H1 (cell line): ENCODE data around the gene RABL6. TPM values are rescaled to one million over a fixed set of nuclear protein-coding genes. Genes with fewer than 3 reads are reported as not detected.

Source experiments
- CTCF ChIA-PET: fragments of 300-600 bp; sonication (Branson Sonifier 250); formaldehyde crosslinking; loops from one replicate; lab custom pipeline; 2021; ENCODE audit not compliant: partially characterized antibody; lab: Charles Lee
- POLR2A ChIA-PET: fragments of 300-600 bp; sonication (Branson Sonifier 250); formaldehyde crosslinking; loops from one replicate; lab custom pipeline; 2021; ENCODE audit warnings: inconsistent platforms; ENCODE audit not compliant: partially characterized antibody; lab: Charles Lee
- DNase-seq, 2 experiments: peaks; one replicate each; pipeline versions ENCODE4 v3.0.0 to v3.0.0-alpha.2; 2010 to 2022; ENCODE audit warnings: low spot score in 2 of 2, low read depth in 1 of 2, mixed read lengths in 1 of 2
- FAIRE-seq: peaks from 2 replicates; lab custom pipeline; 2011; peaks lifted over from hg19 to GRCh38; lab: Jason Lieb, UNC
- H2AFZ ChIP-seq: 2 replicates; pipeline ENCODE4 v1.8.1; 2012; ENCODE audit warnings: low read length, inconsistent platforms
- H2AK5ac ChIP-seq: 2 replicates; pipeline ENCODE4 v1.6.1; 2013; ENCODE audit warnings: low read depth, low read length
- H2BK120ac ChIP-seq: replicated peaks from 2 replicates; pipeline ENCODE3; 2013; ENCODE audit warnings: low read depth, low read length, inconsistent platforms
- H2BK12ac ChIP-seq: 2 replicates; pipeline ENCODE4 v1.6.1; 2013; ENCODE audit warnings: low read depth, low read length
- H2BK15ac ChIP-seq: 2 replicates; pipeline ENCODE4 v1.6.1; 2013; ENCODE audit warnings: low read length
- H2BK20ac ChIP-seq: 2 replicates; pipeline ENCODE4 v1.6.1; 2013; ENCODE audit warnings: low read length
- H2BK5ac ChIP-seq: 2 replicates; pipeline ENCODE4 v1.6.1; 2013; ENCODE audit warnings: low read depth, low read length
- H3K14ac ChIP-seq: 2 replicates; pipeline ENCODE4 v1.6.1; 2013; ENCODE audit warnings: inconsistent platforms; ENCODE audit not compliant: insufficient read length
- H3K18ac ChIP-seq: 2 replicates; pipeline ENCODE4 v1.6.1; 2013; ENCODE audit warnings: low read length; ENCODE audit errors: extremely low read depth
- H3K23ac ChIP-seq: 2 replicates; pipeline ENCODE4 v1.6.1; 2013; ENCODE audit warnings: inconsistent platforms; ENCODE audit not compliant: insufficient read length
- H3K23me2 ChIP-seq: 2 replicates; pipeline ENCODE4 v1.6.1; 2013; ENCODE audit warnings: low read depth, low read length
- H3K27ac ChIP-seq: 2 replicates; pipeline ENCODE4 v1.6.1; 2011; ENCODE audit warnings: low read depth, low read length, inconsistent platforms
- H3K27me3 ChIP-seq, 4 experiments: replicated peaks in 1 of 4; 1 replicate in 1 of 4; 2 replicates in 3 of 4; pipeline versions ENCODE4 v1.6.1 to v1.8.1; 2011 to 2013; ENCODE audit warnings: low read length in 3 of 4, mild to moderate bottlenecking in 3 of 4, inconsistent platforms in 2 of 4, mixed read lengths in 2 of 4, moderate library complexity in 1 of 4; ENCODE audit not compliant: control insufficient read depth in 3 of 4, insufficient read depth in 3 of 4; ENCODE audit errors: extremely low read depth in 1 of 4
- H3K36me3 ChIP-seq, 4 experiments: 2 replicates each; pipeline versions ENCODE4 v1.6.1 to v1.8.1; 2011 to 2013; ENCODE audit warnings: mild to moderate bottlenecking in 4 of 4, low read length in 3 of 4, moderate library complexity in 2 of 4, control low read depth in 1 of 4, inconsistent platforms in 1 of 4; ENCODE audit not compliant: insufficient read depth in 4 of 4, control insufficient read depth in 2 of 4
- H3K4ac ChIP-seq: replicated peaks from 2 replicates; pipeline ENCODE3; 2013; ENCODE audit warnings: low read length, low read depth, mixed read lengths, inconsistent platforms; ENCODE audit not compliant: insufficient read length
- H3K4me1 ChIP-seq, 4 experiments: replicated peaks in 1 of 4; 1 replicate in 1 of 4; 2 replicates in 3 of 4; pipeline versions ENCODE4 v1.6.1 to v1.8.1; 2011 to 2013; ENCODE audit warnings: low read length in 3 of 4, inconsistent platforms in 2 of 4, mixed read lengths in 1 of 4; ENCODE audit not compliant: insufficient read depth in 4 of 4, control insufficient read depth in 3 of 4
- H3K4me2 ChIP-seq, 2 experiments: 2 replicates each; pipeline versions ENCODE4 v1.6.1 to v1.8.1; 2011 to 2013; ENCODE audit warnings: low read depth in 2 of 2, low read length in 2 of 2, control low read depth in 1 of 2, inconsistent platforms in 1 of 2, mild to moderate bottlenecking in 1 of 2; ENCODE audit not compliant: insufficient read depth in 1 of 2
- H3K4me3 ChIP-seq, 4 experiments: fragments of 200-600, 300-600 bp in 1 of 4; sonication (generic), shearing (Covaris generic), sonication (Bioruptor Twin) in 1 of 4; 2 replicates each; pipeline versions ENCODE4 v1.5.1 to v1.8.1; 2011 to 2016; ENCODE audit warnings: low read length in 4 of 4, low read depth in 3 of 4, control low read depth in 2 of 4, inconsistent platforms in 2 of 4, mild to moderate bottlenecking in 2 of 4, mixed read lengths in 1 of 4, moderate library complexity in 1 of 4; ENCODE audit not compliant: insufficient read depth in 2 of 4; ENCODE audit errors: extremely low read depth in 1 of 4
- H3K56ac ChIP-seq: replicated peaks from 2 replicates; pipeline ENCODE3; 2013; ENCODE audit warnings: low read depth, mild to moderate bottlenecking, mixed read lengths, low read length, inconsistent platforms; ENCODE audit not compliant: insufficient read length
- H3K79me1 ChIP-seq: 2 replicates; pipeline ENCODE4 v1.6.1; 2013; ENCODE audit warnings: low read depth, low read length, control low read depth
- H3K79me2 ChIP-seq, 2 experiments: 2 replicates each; pipeline versions ENCODE4 v1.6.1 to v1.8.1; 2012 to 2013; ENCODE audit warnings: low read length in 2 of 2, mild to moderate bottlenecking in 2 of 2, inconsistent platforms in 1 of 2; ENCODE audit not compliant: insufficient read depth in 2 of 2, control insufficient read depth in 1 of 2
- H3K9ac ChIP-seq, 4 experiments: replicated peaks in 1 of 4; 1 replicate in 1 of 4; 2 replicates in 3 of 4; pipeline versions ENCODE4 v1.6.1 to v1.8.1; 2011 to 2013; ENCODE audit warnings: low read depth in 3 of 4, low read length in 3 of 4, control low read depth in 2 of 4, mild to moderate bottlenecking in 2 of 4, moderate library complexity in 2 of 4, inconsistent platforms in 1 of 4; ENCODE audit errors: extremely low read depth in 1 of 4
- H3K9me3 ChIP-seq, 2 experiments: 2 replicates each; pipeline versions ENCODE4 v1.6.1 to v1.8.1; 2012 to 2013; ENCODE audit warnings: mild to moderate bottlenecking in 2 of 2, moderate library complexity in 2 of 2, control low read depth in 1 of 2, inconsistent platforms in 1 of 2, low read depth in 1 of 2, low read length in 1 of 2, mixed read lengths in 1 of 2; ENCODE audit not compliant: insufficient read depth in 2 of 2
- H4K20me1 ChIP-seq, 2 experiments: replicated peaks in 1 of 2; 2 replicates each; pipeline versions ENCODE3 to v1.8.1; 2011 to 2013; ENCODE audit warnings: inconsistent platforms in 2 of 2, low read length in 2 of 2, mild to moderate bottlenecking in 1 of 2; ENCODE audit not compliant: insufficient read depth in 2 of 2, control insufficient read depth in 1 of 2
- H4K5ac ChIP-seq: 2 replicates; pipeline ENCODE4 v1.6.1; 2013; ENCODE audit warnings: low read length, low read depth, mixed read lengths, inconsistent platforms; ENCODE audit not compliant: insufficient read length
- H4K8ac ChIP-seq: 2 replicates; pipeline ENCODE4 v1.8.0; 2013; ENCODE audit warnings: mild to moderate bottlenecking, moderate library complexity, low read length, inconsistent platforms; ENCODE audit not compliant: insufficient read depth; ENCODE audit errors: extremely low read depth
- H4K91ac ChIP-seq: replicated peaks from 2 replicates; pipeline ENCODE3; 2013; ENCODE audit warnings: low read length, mixed read lengths, inconsistent platforms; ENCODE audit not compliant: insufficient read length
- ASH2L ChIP-seq: fragments of 200-600, 300-600 bp; sonication (generic); IDR thresholded peaks from one replicate; pipeline ENCODE4 v1.7.1; 2017; ENCODE audit warnings: low read length
- BRCA1 ChIP-seq: IDR thresholded peaks from 2 replicates; pipeline ENCODE4 v1.6.1; 2012; ENCODE audit warnings: low read depth, low read length, improper control_type of control experiment
- CBX5 ChIP-seq: fragments of 300-800, 300-1000 bp; sonication (generic); IDR thresholded peaks from 2 replicates; pipeline ENCODE4 v1.7.1; 2016; ENCODE audit warnings: antibody characterized with exemption, low read length, low read depth
- CEBPB ChIP-seq: IDR thresholded peaks from 2 replicates; pipeline ENCODE4 v1.6.1; 2012; ENCODE audit warnings: low read depth, low read length
- CHD1 ChIP-seq: IDR thresholded peaks from 2 replicates; pipeline ENCODE4 v1.6.1; 2012; ENCODE audit warnings: low read depth, low read length, improper control_type of control experiment
- CTCF ChIP-seq, 3 experiments: IDR thresholded peaks; 1 replicate in 2 of 3; 2 replicates in 1 of 3; pipeline versions ENCODE4 v1.5.1 to v1.6.1; 2011; ENCODE audit warnings: low read length in 3 of 3, mild to moderate bottlenecking in 3 of 3, inconsistent platforms in 2 of 3, low read depth in 1 of 3, moderate library complexity in 1 of 3; ENCODE audit not compliant: insufficient read depth in 1 of 3; ENCODE audit errors: control extremely low read depth in 1 of 3
- EP300 ChIP-seq, 2 experiments: IDR thresholded peaks; 1 replicate in 1 of 2; 2 replicates in 1 of 2; pipeline ENCODE4 v1.6.1; 2011 to 2012; ENCODE audit warnings: low read depth in 2 of 2, low read length in 2 of 2, mild to moderate bottlenecking in 2 of 2, borderline replicate concordance in 1 of 2, inconsistent platforms in 1 of 2, moderate library complexity in 1 of 2
- POLR2AphosphoS5 ChIP-seq: IDR thresholded peaks from 2 replicates; pipeline ENCODE4 v1.6.1; 2011; ENCODE audit warnings: low read depth, low read length
- SIRT6 ChIP-seq: IDR thresholded peaks from one replicate; pipeline ENCODE4 v1.7.1; 2012; ENCODE audit warnings: low read length, inconsistent platforms
- SUZ12 ChIP-seq: fragments of 200-600 bp; sonication (generic); IDR thresholded peaks from 2 replicates; pipeline ENCODE4 v1.6.1; 2012; ENCODE audit warnings: mild to moderate bottlenecking, inconsistent platforms, low read length, moderate library complexity, mixed read lengths
- TAF1 ChIP-seq: IDR thresholded peaks from 2 replicates; pipeline ENCODE4 v1.6.1; 2011; ENCODE audit warnings: mild to moderate bottlenecking, low read depth, low read length
- TEAD4 ChIP-seq: IDR thresholded peaks from 2 replicates; pipeline ENCODE4 v1.6.1; 2012; ENCODE audit warnings: low read depth, low read length, inconsistent platforms, mixed read lengths
- WGBS, 2 experiments: shearing (Covaris generic) in 1 of 2; methylation state at CpG; one replicate each; pipeline versions ENCODE4 v1.1.6 to v1.1.7; 2013 to 2015; ENCODE audit warnings: low lambda C conversion rate in 2 of 2, mixed read lengths in 2 of 2, inconsistent platforms in 1 of 2, low coverage in 1 of 2, missing lambda C conversion rate in 1 of 2; ENCODE audit not compliant: insufficient replicate concordance in 2 of 2, insufficient coverage in 1 of 2, insufficient read length in 1 of 2; ENCODE audit errors: extremely low coverage in 1 of 2, missing lambda C conversion rate in 1 of 2; 5-methylcytosine and 5-hydroxymethylcytosine counted together
- polyA plus RNA-seq, 7 experiments: library from polyadenylated mRNA; depleted of rRNA in 3 of 7; stranded (reverse) in 5 of 7; unstranded in 2 of 7; fragments of >200 nt in 5 of 7; fragments of 200-250 nt in 2 of 7; gene quantifications; 1 replicate in 5 of 7; 2 replicates in 1 of 7; 4 replicates in 1 of 7; pipeline versions ENCODE4 v1.2.1 to v1.2.3, GENCODE V29; 2011 to 2013; ENCODE audit warnings: missing spikeins in 2 of 7, mixed read lengths in 2 of 7
- total RNA-seq: library from RNA; stranded (reverse); fragmentation: NEBNext Ultra II Directional; extraction: Animal tissue kit (Norgen Biotek cat#: 25700); gene quantifications from 2 replicates; pipeline ENCODE4 v1.2.1, GENCODE V29; 2021

RABL6 gene
- total and polyA plus RNA-seq, 2 of the 8 experiments (the other 6 are each of a cell fraction or from before 2014, with no cell fraction given): 70.1 to 130 TPM

GRCh38 chr9:136760424-136760823, 47.3 kb upstream of the RABL6 start:
- H3K4me2 ChIP-seq: no peak overlapping the region
- no peak overlapping the region for H3K14ac ChIP-seq
- 88% methylated on average over 21 of the region's 25 CpGs; no CpG with 5 or more reads in 1 of the 2 experiments for WGBS, 2 experiments
- H3K4me1 ChIP-seq: peaks cover 0 to 13% (median 6%) of the 10 kb centered on the region in 4 experiments; a peak in 4 of 7 replicates
- H2BK5ac ChIP-seq: no peak overlapping the region
- H2AFZ ChIP-seq: no peak overlapping the region
- H2BK20ac ChIP-seq: 0 out of 2 replicates have a peak overlapping the region, but pooled peaks have one; percentile 34
- no peaks in the 10 kb centered on the region; a peak in 2 of 7 replicates for H3K27me3 ChIP-seq
- no peak overlapping the region for H3K56ac ChIP-seq
- H3K9ac ChIP-seq: no peak overlapping the region
- H3K79me2 ChIP-seq: no peaks in the 10 kb centered on the region
- peaks cover 0 to 6% of the 10 kb centered on the region in 2 experiments; a peak in 1 of 4 replicates for H3K9me3 ChIP-seq
- H3K23ac ChIP-seq: no peak overlapping the region
- no peak overlapping the region for H4K91ac ChIP-seq
- DNase-seq: no peak
- FAIRE-seq: no peak
- no peak overlapping the region; the same call in 1 of the 2 replicates for H3K18ac ChIP-seq
- H4K5ac ChIP-seq: no peak overlapping the region
- no peak overlapping the region for H2BK120ac ChIP-seq
- peak overlapping the region; percentile 93; the same call in 1 of the 2 replicates for H4K8ac ChIP-seq
- H3K4me3 ChIP-seq: no peak overlapping the region
- H3K79me1 ChIP-seq: no peaks in the 10 kb centered on the region
- no peak overlapping the region for H3K4ac ChIP-seq
- no peaks in the 10 kb centered on the region for H3K36me3 ChIP-seq
- H2AK5ac ChIP-seq: no peak overlapping the region
- H3K27ac ChIP-seq: no peak overlapping the region
- 0 out of 2 replicates have a peak overlapping the region, but pooled peaks have one; percentile 39 for H2BK12ac ChIP-seq
- CTCF ChIA-PET: interaction anchor here (0.6 to 5.1 kb wide), 12 partner anchors 10 to 305 kb away, joined by 3 to 42 read pairs (median 4); no protein-coding TSS in a partner anchor
- no peaks in the 10 kb centered on the region; the same call in 1 of the 2 replicates for H3K23me2 ChIP-seq
- H4K20me1 ChIP-seq: no peaks in the 10 kb centered on the region
- no peak overlapping the region for H2BK15ac ChIP-seq
- POLR2A ChIA-PET: interaction anchor here (1.3 to 3.8 kb wide), 4 partner anchors 32 to 48 kb away, joined by 3 to 34 read pairs (median 4); partner anchors contain the start of gene RABL6
- TF ChIP-seq TAF1 (no peak), CBX5 (no peak), TEAD4 (no peak), EP300 (IDR thresholded peaks at IDR 0.05; ENCODE audit: borderline replicate concordance in 1 of 2, low read depth in 2 of 2, low read length in 2 of 2) (no peak), SIRT6 (no peak), CEBPB (no peak), POLR2AphosphoS5 (no peak), BRCA1 (no peak), ASH2L (no peak), CTCF (IDR thresholded peaks at IDR 0.05; ENCODE audit: control extremely low read depth in 1 of 3, insufficient read depth in 1 of 3, low read depth in 1 of 3, low read length in 3 of 3) (no peak), CHD1 (no peak), SUZ12 (no peak)
